ENCODE data around the gene SLC17A8.
"Not testable (repeated sequence)": the region's sequence is repeated elsewhere in the genome, so short reads cannot be mapped to it uniquely, and the experiment has no call there.

SLC17A8 gene

GRCh38 chr12:100422646-100423045, 65.8 kb downstream of the SLC17A8 start:
- no peaks in the 10 kb centered on the region for H3K36me3 ChIP-seq (ENCODE audit: control insufficient read depth, insufficient read depth, low read length)
- H3K4me3 ChIP-seq (ENCODE audit: low read depth, low read length), result no peak overlapping the region
- no peak overlapping the region for H3K27ac ChIP-seq (ENCODE audit: low read depth, low read length)
- no peaks in the 10 kb centered on the region for H3K4me1 ChIP-seq (ENCODE audit: control insufficient read depth, insufficient read depth, low read length)
- no peak overlapping the region for H3K9ac ChIP-seq (ENCODE audit: low read depth, low read length)
- H3K27me3 ChIP-seq (ENCODE audit: control insufficient read depth, insufficient read depth, low read length), result no peaks in the 10 kb centered on the region
- no peaks in the 10 kb centered on the region for H3K9me3 ChIP-seq (ENCODE audit: control insufficient read depth, insufficient read depth, low read length)

DNA sequence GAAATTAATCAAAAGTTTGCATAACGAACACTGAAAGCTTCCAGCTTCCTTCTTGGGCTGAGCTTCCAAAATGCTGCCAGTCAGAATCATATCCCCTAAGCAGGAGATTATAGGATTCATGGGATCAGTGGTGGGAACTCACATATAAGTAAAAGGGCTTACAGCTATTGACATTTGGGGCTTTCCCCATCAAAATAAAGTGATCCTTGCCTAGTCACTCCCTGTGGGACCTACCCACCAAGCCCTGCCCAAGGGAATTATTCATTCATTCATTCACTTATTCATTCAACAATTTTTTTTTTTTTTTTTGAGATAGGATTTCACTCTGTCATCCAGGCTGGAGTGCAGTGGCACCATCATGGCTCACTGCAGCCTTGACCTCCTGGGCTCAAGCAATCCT, 69.3 kb downstream of the SLC17A8 start:
- Histone ChIP-seq H3K9ac (ENCODE audit: low read depth, low read length) (no peak overlapping the region), H3K36me3 (ENCODE audit: control insufficient read depth, insufficient read depth, low read length) (no peaks in the 10 kb centered on the region), H3K4me3 (ENCODE audit: low read depth, low read length) (no peak overlapping the region), H3K27ac (ENCODE audit: low read depth, low read length) (no peak overlapping the region), H3K27me3 (ENCODE audit: control insufficient read depth, insufficient read depth, low read length) (no peaks in the 10 kb centered on the region), H3K4me1 (ENCODE audit: control insufficient read depth, insufficient read depth, low read length) (no peaks in the 10 kb centered on the region), H3K9me3 (ENCODE audit: control insufficient read depth, insufficient read depth, low read length) (no peaks in the 10 kb centered on the region)

- Histone ChIP-seq H3K9me3 (ENCODE audit: control insufficient read depth, insufficient read depth, low read length) (no peaks in the 10 kb centered on the region), H3K4me1 (ENCODE audit: control insufficient read depth, insufficient read depth, low read length) (no peaks in the 10 kb centered on the region), H3K27me3 (ENCODE audit: control insufficient read depth, insufficient read depth, low read length) (no peaks in the 10 kb centered on the region), H3K4me3 (ENCODE audit: low read depth, low read length) (no peak overlapping the region), H3K27ac (ENCODE audit: low read depth, low read length) (no peak overlapping the region), H3K9ac (ENCODE audit: low read depth, low read length) (no peak overlapping the region), H3K36me3 (ENCODE audit: control insufficient read depth, insufficient read depth, low read length) (no peaks in the 10 kb centered on the region)
These were observed 70.2 kb downstream of the SLC17A8 start for GRCh38 chr12:100427078-100427477.

GRCh38 chr12:100430251-100430650, 73.4 kb downstream of the SLC17A8 start:
- H3K4me3 ChIP-seq (ENCODE audit: low read depth, low read length); H3K27ac ChIP-seq (ENCODE audit: low read depth, low read length); H3K9ac ChIP-seq (ENCODE audit: low read depth, low read length); H3K36me3 ChIP-seq (ENCODE audit: control insufficient read depth, insufficient read depth, low read length); H3K4me1 ChIP-seq (ENCODE audit: control insufficient read depth, insufficient read depth, low read length); H3K9me3 ChIP-seq (ENCODE audit: control insufficient read depth, insufficient read depth, low read length); H3K27me3 ChIP-seq (ENCODE audit: control insufficient read depth, insufficient read depth, low read length): not testable (repeated sequence)

- Histone ChIP-seq H3K36me3 (ENCODE audit: control insufficient read depth, insufficient read depth, low read length) (no peaks in the 10 kb centered on the region), H3K4me3 (ENCODE audit: low read depth, low read length) (no peak overlapping the region), H3K9ac (ENCODE audit: low read depth, low read length) (no peak overlapping the region), H3K9me3 (ENCODE audit: control insufficient read depth, insufficient read depth, low read length) (no peaks in the 10 kb centered on the region), H3K27ac (ENCODE audit: low read depth, low read length) (no peak overlapping the region), H3K27me3 (ENCODE audit: control insufficient read depth, insufficient read depth, low read length) (no peaks in the 10 kb centered on the region), H3K4me1 (ENCODE audit: control insufficient read depth, insufficient read depth, low read length) (no peaks in the 10 kb centered on the region)
These were observed 76.8 kb downstream of the SLC17A8 start for GRCh38 chr12:100433701-100434100.

DNA sequence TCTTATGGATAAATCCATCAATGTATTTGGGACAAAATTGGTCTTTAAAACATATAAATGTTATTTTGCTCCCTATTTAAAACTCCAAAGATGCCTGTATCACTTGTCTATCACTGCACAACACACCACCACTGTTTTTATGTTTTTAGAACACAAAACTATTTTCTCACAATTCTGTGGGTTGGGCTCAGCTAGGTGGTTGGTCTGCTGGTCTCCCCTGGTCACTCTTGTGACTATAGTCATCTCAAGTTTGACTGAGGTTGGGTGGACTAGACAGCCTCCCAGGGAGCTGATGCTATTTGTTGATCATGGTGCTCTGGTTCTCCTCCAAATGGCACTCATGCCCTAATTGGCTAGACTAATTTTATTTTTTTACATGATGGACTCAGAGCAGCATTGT, 77.3 kb downstream of the SLC17A8 start:
- Histone ChIP-seq H3K4me3 (ENCODE audit: low read depth, low read length) (no peak overlapping the region), H3K36me3 (ENCODE audit: control insufficient read depth, insufficient read depth, low read length) (no peaks in the 10 kb centered on the region), H3K9ac (ENCODE audit: low read depth, low read length) (no peak overlapping the region), H3K27ac (ENCODE audit: low read depth, low read length) (no peak overlapping the region), H3K9me3 (ENCODE audit: control insufficient read depth, insufficient read depth, low read length) (no peaks in the 10 kb centered on the region), H3K27me3 (ENCODE audit: control insufficient read depth, insufficient read depth, low read length) (no peaks in the 10 kb centered on the region), H3K4me1 (ENCODE audit: control insufficient read depth, insufficient read depth, low read length) (no peaks in the 10 kb centered on the region)

- no peaks in the 10 kb centered on the region for H3K4me1 ChIP-seq (ENCODE audit: control insufficient read depth, insufficient read depth, low read length)
- H3K27me3 ChIP-seq (ENCODE audit: control insufficient read depth, insufficient read depth, low read length), result no peaks in the 10 kb centered on the region
- H3K9ac ChIP-seq (ENCODE audit: low read depth, low read length), result no peak overlapping the region
- H3K27ac ChIP-seq (ENCODE audit: low read depth, low read length), result no peak overlapping the region
- H3K9me3 ChIP-seq (ENCODE audit: control insufficient read depth, insufficient read depth, low read length), result no peaks in the 10 kb centered on the region
- no peaks in the 10 kb centered on the region for H3K36me3 ChIP-seq (ENCODE audit: control insufficient read depth, insufficient read depth, low read length)
- no peak overlapping the region for H3K4me3 ChIP-seq (ENCODE audit: low read depth, low read length)
These were observed 79.1 kb downstream of the SLC17A8 start for GRCh38 chr12:100435957-100436356.

DNA sequence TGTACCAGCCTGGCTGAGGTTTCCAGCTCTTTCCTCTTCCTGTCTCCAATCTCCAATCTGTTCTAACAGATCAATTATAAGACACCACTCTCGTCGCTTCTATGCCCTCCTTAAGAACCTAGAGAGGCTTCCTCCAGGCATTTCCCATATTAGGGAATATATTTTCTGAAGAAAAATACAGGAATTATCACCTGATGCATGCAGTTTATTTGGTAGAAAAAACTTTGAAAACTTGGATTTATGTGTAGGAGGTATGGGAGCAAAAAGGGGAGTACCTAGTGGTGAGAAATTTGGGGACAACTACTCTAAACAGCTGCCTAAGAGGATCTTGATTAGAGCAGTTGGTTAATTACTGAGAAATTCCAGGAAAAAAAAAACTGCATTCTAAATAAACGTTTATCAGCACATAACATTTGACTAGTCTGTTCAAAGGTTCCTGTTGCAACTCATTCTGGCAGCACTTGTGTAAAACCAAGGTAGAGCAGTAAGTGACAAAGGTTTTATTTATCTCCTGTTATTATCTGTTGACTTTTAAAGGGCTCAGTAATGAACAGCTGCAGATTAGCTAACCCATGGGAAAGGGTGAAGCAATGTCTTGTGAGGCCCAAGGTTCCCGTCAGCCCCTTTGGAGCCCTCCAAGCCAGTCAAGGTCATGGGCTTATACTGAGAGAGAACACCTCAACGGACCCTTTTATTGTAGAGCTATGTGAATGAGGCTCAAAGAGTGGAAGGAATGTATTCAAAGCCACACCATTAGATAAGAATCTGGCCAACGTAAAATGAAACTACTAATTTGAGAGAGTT, 80.4 kb downstream of the SLC17A8 start:
- Histone ChIP-seq H3K9me3 (ENCODE audit: control insufficient read depth, insufficient read depth, low read length) (no peaks in the 10 kb centered on the region), H3K4me3 (ENCODE audit: low read depth, low read length) (no peak overlapping the region), H3K9ac (ENCODE audit: low read depth, low read length) (no peak overlapping the region), H3K27ac (ENCODE audit: low read depth, low read length) (no peak overlapping the region), H3K27me3 (ENCODE audit: control insufficient read depth, insufficient read depth, low read length) (no peaks in the 10 kb centered on the region), H3K36me3 (ENCODE audit: control insufficient read depth, insufficient read depth, low read length) (no peaks in the 10 kb centered on the region), H3K4me1 (ENCODE audit: control insufficient read depth, insufficient read depth, low read length) (no peaks in the 10 kb centered on the region)

DNA sequence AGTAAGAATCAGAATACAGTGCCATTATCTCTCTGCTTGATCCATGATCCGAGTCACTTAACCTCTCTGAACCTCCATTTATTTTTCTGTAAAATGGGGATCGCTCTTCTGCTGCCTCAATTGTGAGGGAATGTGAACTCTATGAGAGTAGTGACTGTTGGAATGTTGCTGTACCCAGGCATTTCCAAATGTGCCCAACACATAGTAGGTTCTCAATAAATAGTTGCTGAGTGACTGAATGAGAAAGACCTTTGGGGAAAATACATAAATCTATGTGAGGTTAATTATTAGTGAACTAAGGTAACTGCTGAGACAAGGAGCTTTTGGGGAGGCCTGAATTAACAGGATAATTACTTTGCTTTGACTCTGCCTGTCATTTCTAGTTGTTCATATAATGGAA, 82.9 kb downstream of the SLC17A8 start:
- Histone ChIP-seq H3K27me3 (ENCODE audit: control insufficient read depth, insufficient read depth, low read length) (no peaks in the 10 kb centered on the region), H3K36me3 (ENCODE audit: control insufficient read depth, insufficient read depth, low read length) (no peaks in the 10 kb centered on the region), H3K9ac (ENCODE audit: low read depth, low read length) (no peak overlapping the region), H3K4me1 (ENCODE audit: control insufficient read depth, insufficient read depth, low read length) (no peaks in the 10 kb centered on the region), H3K4me3 (ENCODE audit: low read depth, low read length) (no peak overlapping the region), H3K27ac (ENCODE audit: low read depth, low read length) (no peak overlapping the region), H3K9me3 (ENCODE audit: control insufficient read depth, insufficient read depth, low read length) (no peaks in the 10 kb centered on the region)

DNA sequence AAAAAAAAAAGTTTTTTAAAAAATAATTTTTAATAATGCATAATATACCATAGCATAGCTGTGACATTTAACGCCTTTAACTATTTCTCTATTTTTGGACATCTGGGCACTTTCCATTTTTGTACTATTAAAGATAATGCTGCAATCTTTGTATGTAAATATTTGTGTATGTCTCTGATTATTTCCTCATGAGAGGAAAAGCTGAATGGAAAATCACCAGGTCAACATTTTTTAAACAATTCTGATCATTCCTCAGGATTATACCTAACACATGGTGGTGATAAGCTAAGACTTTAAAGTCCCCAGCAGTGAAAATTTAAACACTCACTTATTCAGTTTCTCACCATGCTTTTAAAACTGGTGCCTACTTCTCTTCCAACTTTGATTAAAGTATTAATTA, 85.5 kb downstream of the SLC17A8 start:
- H3K27me3 ChIP-seq (ENCODE audit: control insufficient read depth, insufficient read depth, low read length), result no peaks in the 10 kb centered on the region

GRCh38 chr12:100443434-100443833, 86.6 kb downstream of the SLC17A8 start:
- H3K27me3 ChIP-seq (ENCODE audit: control insufficient read depth, insufficient read depth, low read length), result no peaks in the 10 kb centered on the region
- no peaks in the 10 kb centered on the region for H3K9me3 ChIP-seq (ENCODE audit: control insufficient read depth, insufficient read depth, low read length)
- no peak overlapping the region for H3K9ac ChIP-seq (ENCODE audit: low read depth, low read length)
- H3K4me3 ChIP-seq (ENCODE audit: low read depth, low read length), result no peak overlapping the region
- peaks cover 6% of the 10 kb centered on the region for H3K4me1 ChIP-seq (ENCODE audit: control insufficient read depth, insufficient read depth, low read length)
- no peak overlapping the region for H3K27ac ChIP-seq (ENCODE audit: low read depth, low read length)
- H3K36me3 ChIP-seq (ENCODE audit: control insufficient read depth, insufficient read depth, low read length), result no peaks in the 10 kb centered on the region

More for the DNA sequence above, 85.5 kb downstream of the SLC17A8 start:
- H3K9me3 ChIP-seq (ENCODE audit: control insufficient read depth, insufficient read depth, low read length), result no peaks in the 10 kb centered on the region
- H3K4me1 ChIP-seq (ENCODE audit: control insufficient read depth, insufficient read depth, low read length), result peaks cover 3% of the 10 kb centered on the region
- H3K4me3 ChIP-seq (ENCODE audit: low read depth, low read length), result no peak overlapping the region
- no peak overlapping the region for H3K9ac ChIP-seq (ENCODE audit: low read depth, low read length)
- H3K27ac ChIP-seq (ENCODE audit: low read depth, low read length), result no peak overlapping the region
- H3K36me3 ChIP-seq (ENCODE audit: control insufficient read depth, insufficient read depth, low read length), result no peaks in the 10 kb centered on the region

All from HUES48 (cell line).